ENCODE measurements around the gene SOX6.

GRCh38 chr11:16338393-16338792 lies 18.0 kb downstream of the SOX6 start:
- TF ChIP-seq CTCF (IDR thresholded peaks at IDR 0.05), result no peak
- TF ChIP-seq POLR2A (IDR thresholded peaks at IDR 0.05), result no peak
